NCI-H2029 treated with DMSO at 0.1 percent for 48 hours (cell line): ENCODE results near the gene TBC1D13.
A peak's percentile ranks its signal among the peaks of the same experiment; 100 is the strongest.
"Not testable (repeated sequence)": the region's sequence is repeated elsewhere in the genome, so short reads cannot be mapped to it uniquely, and the experiment has no call there.

Experiments
- DNase-seq: peaks from one replicate; lab custom pipeline; 2025; lab: John Stamatoyannopoulos, UW

The TBC1D13 gene

DNA sequence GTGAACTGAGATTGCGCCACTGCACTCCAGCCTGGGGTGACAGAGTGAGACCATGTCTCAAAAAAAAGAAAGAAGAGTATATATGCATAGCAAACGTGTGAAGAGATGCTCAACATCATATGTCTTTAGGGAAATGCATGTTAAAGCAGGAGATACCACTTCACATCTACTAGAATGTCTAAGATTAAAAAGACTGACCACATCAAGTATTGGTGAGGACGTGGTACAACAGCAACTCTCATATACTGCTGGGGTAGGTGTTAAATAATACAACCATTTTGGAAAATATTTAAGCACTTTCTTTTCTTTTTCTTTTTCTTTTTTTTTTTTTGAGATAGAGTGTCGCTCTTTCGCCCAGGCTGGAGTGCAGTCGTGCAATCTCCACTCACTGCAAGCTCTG is 1.6 kb upstream of the TBC1D13 start:
- no peak for DNase-seq

GRCh38 chr9:128787659-128788058 is 606 bp downstream of the TBC1D13 start:
- no peak for DNase-seq

- no peak for DNase-seq
Measured at GRCh38 chr9:128788445-128788844, 1.4 kb downstream of the TBC1D13 start.

DNA sequence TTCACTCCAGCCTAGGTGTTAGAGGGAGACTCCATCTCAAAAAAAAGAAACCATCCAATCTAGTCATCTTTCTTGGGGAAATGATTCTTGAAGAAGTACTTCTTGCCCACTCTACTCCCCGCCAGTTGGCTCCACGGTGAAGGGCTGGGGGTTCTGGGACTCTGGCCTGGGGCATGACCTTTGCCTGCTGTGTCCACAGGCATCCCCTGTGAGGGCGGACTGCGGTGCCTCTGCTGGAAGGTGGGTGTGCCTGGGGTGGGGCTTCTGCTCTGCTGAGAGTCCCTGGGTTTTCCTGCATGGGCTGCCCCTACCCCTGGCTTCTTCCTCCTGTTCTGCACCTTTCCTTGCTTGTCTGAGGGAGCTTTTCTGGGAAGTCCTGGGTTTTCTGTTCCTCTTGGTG is 3.5 kb downstream of the TBC1D13 start:
- no peak for DNase-seq

GRCh38 chr9:128792134-128792533 is 5.1 kb downstream of the TBC1D13 start:
- DNase-seq = no peak

DNA sequence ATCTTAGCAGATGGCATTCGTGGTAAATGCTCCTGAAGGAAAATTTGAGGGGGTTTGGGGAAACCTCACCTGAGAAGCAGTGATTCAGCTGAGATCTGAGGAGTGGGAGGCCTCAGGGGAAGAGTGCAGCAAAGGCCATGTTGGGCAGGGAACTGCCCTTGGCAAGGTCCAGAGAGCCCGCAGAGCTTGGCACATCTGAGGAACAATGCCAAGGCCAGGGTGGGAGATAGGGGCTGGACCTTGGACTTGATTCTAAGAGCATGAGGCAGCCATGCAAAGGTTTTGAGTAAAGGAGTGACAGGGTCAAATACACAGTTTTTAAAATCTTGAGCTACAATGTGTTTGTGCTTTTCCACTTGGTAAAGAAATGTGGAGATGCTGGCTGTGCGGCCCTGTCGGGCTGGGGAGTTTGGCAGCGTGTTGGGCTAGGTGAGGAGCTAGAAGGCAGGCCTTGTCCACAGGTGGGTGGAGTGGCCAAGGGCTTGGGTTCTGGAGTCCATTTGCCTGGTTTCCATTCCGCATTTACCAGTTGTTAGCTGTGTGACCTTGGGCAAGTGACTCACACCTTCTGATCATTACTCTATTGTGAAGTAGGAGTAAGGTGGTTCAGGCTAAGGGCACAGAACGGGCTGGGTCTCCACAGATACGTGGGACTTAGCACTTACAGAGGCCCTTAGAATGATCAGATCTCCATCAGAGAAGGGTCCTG is 6.1 kb downstream of the TBC1D13 start:
- DNase-seq = no peak

DNA sequence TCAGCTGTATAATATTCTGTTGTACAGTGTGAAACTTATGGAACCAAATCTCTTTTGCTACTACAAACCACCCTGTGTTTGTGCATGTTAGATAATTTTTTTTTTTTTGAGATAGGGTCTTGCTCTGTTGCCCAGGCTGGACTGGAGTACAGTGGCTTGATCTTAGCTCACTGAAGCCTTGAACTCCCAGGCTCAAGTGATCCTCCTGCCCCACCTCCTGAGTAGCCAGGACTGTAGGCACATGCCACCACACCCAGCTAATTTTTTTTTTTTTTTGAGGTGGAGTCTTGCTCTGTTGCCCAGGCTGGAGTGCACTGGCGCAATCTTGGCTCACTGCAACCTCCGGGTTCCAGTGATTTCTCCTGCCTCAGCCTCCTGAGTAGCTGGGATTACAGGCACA is 7.9 kb downstream of the TBC1D13 start:
- not testable (repeated sequence) for DNase-seq

DNA sequence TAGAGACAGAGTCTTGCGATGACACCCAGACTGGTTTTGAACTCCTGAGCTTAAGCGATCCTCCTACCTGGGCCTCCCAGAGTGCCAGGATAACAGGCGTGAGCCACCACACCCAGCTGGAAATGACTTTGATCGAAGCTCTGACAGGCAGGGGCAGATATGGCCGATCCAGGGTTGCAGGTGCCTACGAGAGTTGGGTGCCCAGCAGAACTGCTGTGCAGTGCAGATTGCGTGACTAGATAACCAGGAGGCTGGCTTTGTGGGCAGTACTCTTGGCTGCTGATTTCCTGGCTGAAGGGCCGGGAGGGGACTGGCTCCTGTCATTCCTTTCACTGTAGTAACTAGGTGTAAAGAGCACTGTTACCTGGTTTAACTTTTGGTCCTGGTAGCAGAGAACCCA is 11.8 kb downstream of the TBC1D13 start:
- DNase-seq = no peak

DNA sequence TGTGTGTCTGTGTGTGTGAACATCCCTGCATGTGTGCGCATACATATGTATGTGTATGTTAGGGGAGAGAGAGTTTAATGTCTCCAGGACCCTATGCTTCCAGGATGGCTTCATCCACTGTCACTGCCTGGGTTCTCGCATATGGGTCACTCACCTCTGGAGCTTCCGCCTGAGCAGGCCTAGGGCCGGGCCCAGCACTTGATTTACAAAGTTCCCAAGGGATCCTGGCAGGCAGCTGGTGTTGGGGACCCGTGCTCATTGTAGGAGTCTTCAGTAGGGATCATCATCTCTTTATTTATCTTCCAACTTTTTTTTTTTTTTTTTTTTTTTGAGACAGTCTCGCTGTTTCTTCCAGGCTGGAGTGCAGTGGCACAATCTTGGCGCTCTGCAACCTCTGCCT is 13.0 kb downstream of the TBC1D13 start:
- DNase-seq = no peak

DNA sequence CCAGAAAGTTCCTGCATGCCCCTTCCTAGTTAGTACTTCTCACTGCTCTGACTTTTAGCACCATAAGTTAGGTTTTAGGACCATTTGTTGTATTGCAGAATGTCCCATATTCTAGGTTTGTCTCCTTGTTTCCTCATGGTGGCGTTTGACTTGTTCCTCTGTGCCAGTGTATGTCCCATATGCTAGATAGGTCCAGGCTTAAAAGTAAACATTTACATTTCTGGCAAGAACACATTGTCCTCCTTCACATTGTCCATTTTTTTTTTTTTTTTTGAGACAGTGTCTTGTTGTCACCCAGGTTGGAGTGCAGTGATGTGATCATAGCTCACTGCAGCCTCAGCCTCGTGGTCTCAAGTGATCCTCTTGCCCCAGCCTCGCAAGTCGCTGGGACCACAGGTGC is 15.4 kb downstream of the TBC1D13 start:
- DNase-seq = no peak

GRCh38 chr9:128805661-128806060 is 18.6 kb downstream of the TBC1D13 start:
- no peak for DNase-seq

DNA sequence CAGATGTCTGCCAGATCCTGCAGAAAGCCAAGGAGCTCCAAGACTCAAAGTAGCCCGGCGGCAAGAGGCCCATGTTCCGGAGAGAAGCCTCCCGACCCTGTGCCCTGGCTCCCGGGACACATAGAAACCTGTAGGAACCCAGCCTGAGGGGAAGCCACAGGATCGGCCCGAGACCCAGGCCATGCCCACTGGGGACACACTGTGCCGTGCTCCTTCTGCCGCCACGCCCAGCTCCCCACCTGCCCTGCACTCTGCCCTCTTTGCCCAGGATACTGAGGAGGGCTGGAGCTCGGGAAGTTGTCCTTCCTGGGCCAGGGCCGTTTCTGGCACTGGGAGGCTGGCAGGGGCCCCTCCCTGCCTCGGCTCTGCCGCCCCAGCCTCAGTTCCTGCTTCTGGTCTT is 20.8 kb downstream of the TBC1D13 start:
- DNase-seq = no peak

DNA sequence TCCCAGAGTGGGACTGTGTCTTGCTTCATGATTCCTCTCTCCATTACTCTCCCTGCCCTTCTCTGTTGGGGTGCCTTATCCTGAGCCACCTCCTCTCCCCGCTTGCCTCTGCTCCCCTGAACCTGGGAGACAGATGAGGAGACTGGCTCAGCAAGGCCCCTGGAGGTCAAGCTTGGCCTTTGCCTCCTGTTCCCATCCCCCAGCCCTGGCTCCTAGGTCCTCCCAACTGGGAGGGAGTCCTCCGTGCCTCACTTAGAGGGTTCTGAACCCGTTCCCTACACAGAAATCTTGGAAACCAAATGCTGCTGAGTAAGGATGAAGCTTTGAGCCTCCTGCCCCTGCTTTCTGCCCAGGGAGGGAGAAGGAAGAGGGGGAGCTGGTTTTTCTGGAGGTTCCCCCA is 21.5 kb downstream of the TBC1D13 start:
- DNase-seq = no peak

GRCh38 chr9:128809036-128809599 is 22.1 kb downstream of the TBC1D13 start:
- no peak for DNase-seq

- no peak for DNase-seq
Measured at GRCh38 chr9:128809831-128810230, 22.8 kb downstream of the TBC1D13 start.

DNA sequence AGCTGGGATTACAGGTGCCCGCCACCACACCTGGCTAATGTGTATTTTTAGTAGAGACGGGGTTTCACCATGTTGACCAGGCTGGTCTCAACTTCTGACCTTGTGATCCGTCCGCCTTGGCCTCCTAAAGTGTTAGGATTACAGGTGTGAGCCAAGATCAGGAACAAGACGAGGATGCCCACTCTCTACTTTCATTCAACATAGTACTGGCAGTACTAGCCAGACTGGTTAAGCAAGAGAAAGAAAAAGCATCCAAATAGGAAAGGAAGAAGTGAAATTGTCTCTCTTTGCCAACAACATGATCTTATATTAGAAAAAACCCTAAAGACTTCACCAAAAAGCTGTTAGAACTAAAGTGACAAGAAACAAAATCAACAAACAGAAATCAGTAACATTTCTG is 23.8 kb downstream of the TBC1D13 start:
- no peak for DNase-seq

- peak; percentile 82 for DNase-seq
Measured at GRCh38 chr9:128818099-128818838, 31.2 kb downstream of the TBC1D13 start, which contains the start of gene ENDOG. ENDOG (plus strand) TSS chr9:128818500; CDS start chr9:128818685, 185 bp downstream.

GRCh38 chr9:128818839-128819715 is 32.0 kb downstream of the TBC1D13 start:
- no peak for DNase-seq

- DNase-seq = peak; percentile 26
Measured at GRCh38 chr9:128819716-128820664, 32.9 kb downstream of the TBC1D13 start.

DNA sequence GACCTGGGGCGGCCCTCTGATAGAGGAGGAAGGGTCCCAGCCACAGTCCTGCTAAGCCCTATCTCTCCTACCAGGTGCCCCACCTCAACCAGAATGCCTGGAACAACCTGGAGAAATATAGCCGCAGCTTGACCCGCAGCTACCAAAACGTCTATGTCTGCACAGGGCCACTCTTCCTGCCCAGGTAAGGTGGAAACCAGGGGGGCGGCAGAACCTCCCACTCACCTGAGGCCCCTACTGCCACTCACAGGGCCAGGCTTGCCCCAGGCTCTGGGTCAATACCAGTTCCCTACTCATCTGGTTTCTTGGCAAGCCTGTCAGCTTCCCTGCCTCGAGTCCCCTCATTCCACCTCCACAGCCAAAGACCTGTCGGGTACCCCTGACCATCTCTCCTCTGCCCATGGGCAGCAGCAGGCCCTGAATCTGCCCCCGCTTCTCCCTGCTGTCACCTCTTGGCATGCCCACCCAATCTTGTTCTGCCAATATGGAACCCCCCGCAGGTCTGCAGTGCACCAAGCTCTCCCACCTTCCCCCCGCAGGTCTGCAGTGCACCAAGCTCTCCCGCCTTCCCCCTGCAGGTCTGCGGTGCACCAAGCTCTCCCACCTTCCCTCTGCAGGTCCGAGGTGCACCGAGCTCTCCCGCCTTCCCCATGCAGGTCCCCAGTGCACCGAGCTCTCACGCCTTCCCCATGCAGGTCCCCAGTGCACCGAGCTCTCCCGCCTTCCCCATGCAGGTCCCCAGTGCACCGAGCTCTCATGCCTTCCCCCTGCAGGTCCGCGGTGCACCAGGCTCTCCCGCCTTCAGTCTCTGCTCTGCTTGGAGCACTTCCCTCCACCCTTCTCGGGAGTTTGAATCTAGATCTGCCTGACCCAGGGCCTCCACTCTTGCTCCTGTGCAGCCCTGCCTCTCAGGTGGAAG is 33.9 kb downstream of the TBC1D13 start:
- no peak for DNase-seq
